ENCODE data around the gene NCKAP5. TPM values are rescaled to one million over a fixed set of nuclear protein-coding genes. Genes with fewer than 3 reads are reported as not detected.

The NCKAP5 gene
- total and polyA plus RNA-seq, 2 of the 8 experiments (the other 6 are each of a cell fraction or from before 2014, with no cell fraction given), result 0.27 to 0.86 TPM

DNA sequence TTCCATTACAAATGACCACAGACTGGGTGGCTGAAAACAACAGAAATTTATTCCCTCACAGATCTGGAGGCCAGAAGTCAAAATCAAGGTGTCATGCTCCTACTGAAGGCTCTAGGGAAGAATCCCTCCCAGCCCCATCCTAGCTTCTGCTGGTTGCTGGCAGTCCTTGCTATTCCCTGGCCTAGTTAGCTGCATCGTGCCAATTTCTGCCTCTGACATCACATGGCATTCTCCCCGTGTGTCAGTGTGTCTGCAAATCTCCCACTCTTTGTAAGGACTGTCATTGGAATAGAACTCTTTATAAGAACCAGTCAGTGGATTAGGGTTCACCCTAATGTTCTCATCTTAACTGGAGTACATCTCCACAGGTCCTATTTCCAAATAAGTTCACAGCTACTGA is 30.5 kb upstream of the NCKAP5 start:
- no peak overlapping the region for H2BK20ac ChIP-seq (ENCODE audit: low read length)
- no peak overlapping the region for H3K14ac ChIP-seq (ENCODE audit: insufficient read length)
- H3K56ac ChIP-seq (replicated peaks; ENCODE audit: insufficient read length, low read depth, low read length), result no peak overlapping the region
- no peaks in the 10 kb centered on the region for H3K36me3 ChIP-seq (ENCODE audit: control insufficient read depth in 2 of 4, insufficient read depth in 4 of 4, low read length in 3 of 4)
- no peak overlapping the region for H2BK120ac ChIP-seq (replicated peaks; ENCODE audit: low read depth, low read length)
- H3K27ac ChIP-seq (ENCODE audit: low read depth, low read length), result no peak overlapping the region
- peaks cover 0 to 7% (median under 1%) of the 10 kb centered on the region in 4 experiments; a peak in 2 of 7 replicates for H3K4me1 ChIP-seq (replicated peaks in 1 of 4; ENCODE audit: control insufficient read depth in 3 of 4, insufficient read depth in 4 of 4, low read length in 3 of 4)
- TF ChIP-seq YY1 (IDR thresholded peaks at IDR 0.05; ENCODE audit: low read depth, low read length) (no peak), EGR1 (IDR thresholded peaks at IDR 0.05; ENCODE audit: borderline replicate concordance, low read depth, low read length) (no peak), BACH1 (IDR thresholded peaks at IDR 0.05; ENCODE audit: low read length) (no peak), HDAC6 (IDR thresholded peaks at IDR 0.05; ENCODE audit: low read depth, low read length) (no peak), EP300 (IDR thresholded peaks at IDR 0.05; ENCODE audit: borderline replicate concordance in 1 of 2, low read depth in 2 of 2, low read length in 2 of 2) (no peak), RXRA (IDR thresholded peaks at IDR 0.05; ENCODE audit: insufficient read depth, low read depth, low read length) (no peak), KDM4A (IDR thresholded peaks at IDR 0.05; ENCODE audit: low read depth, low read length, severe bottlenecking) (no peak), GTF2F1 (IDR thresholded peaks at IDR 0.05; ENCODE audit: borderline replicate concordance, low read depth, low read length) (no peak), POU5F1 (IDR thresholded peaks at IDR 0.05; ENCODE audit: low read depth, low read length) (no peak), CBX5 (IDR thresholded peaks at IDR 0.05; ENCODE audit: low read depth, low read length) (no peak), SUZ12 (IDR thresholded peaks at IDR 0.05; ENCODE audit: low read length) (no peak)
- no peak for DNase-seq (ENCODE audit: low read depth in 1 of 2, low spot score in 2 of 2)
- H3K4me2 ChIP-seq (ENCODE audit: insufficient read depth in 1 of 2, low read depth in 2 of 2, low read length in 2 of 2), result no peak overlapping the region
- no peak overlapping the region for H3K18ac ChIP-seq (ENCODE audit: extremely low read depth, low read length)
- no peaks in the 10 kb centered on the region for H4K20me1 ChIP-seq (replicated peaks in 1 of 2; ENCODE audit: control insufficient read depth in 1 of 2, insufficient read depth in 2 of 2, low read length in 2 of 2)
- H3K4ac ChIP-seq (replicated peaks; ENCODE audit: insufficient read length, low read depth, low read length), result no peak overlapping the region
- ChIA-PET POLR2A (ENCODE audit: partially characterized antibody) (no interaction called here), CTCF (ENCODE audit: partially characterized antibody) (interaction anchor here (1.1 kb wide), 1 partner anchor 246 kb away, joined by 3 read pairs; no protein-coding TSS in a partner anchor)
- H4K5ac ChIP-seq (ENCODE audit: insufficient read length, low read depth, low read length), result no peak overlapping the region
- H3K79me1 ChIP-seq (ENCODE audit: low read depth, low read length), result no peaks in the 10 kb centered on the region
- FAIRE-seq, result no peak
- no peak overlapping the region for H3K23ac ChIP-seq (ENCODE audit: insufficient read length)
- no peak overlapping the region for H3K9ac ChIP-seq (replicated peaks in 1 of 4; ENCODE audit: extremely low read depth in 1 of 4, low read depth in 3 of 4, low read length in 3 of 4)
- H3K79me2 ChIP-seq (ENCODE audit: control insufficient read depth in 1 of 2, insufficient read depth in 2 of 2, low read length in 2 of 2), result no peaks in the 10 kb centered on the region
- no peak overlapping the region for H3K4me3 ChIP-seq (ENCODE audit: extremely low read depth in 1 of 4, insufficient read depth in 2 of 4, low read depth in 3 of 4, low read length in 4 of 4)
- no peak overlapping the region for H2BK12ac ChIP-seq (ENCODE audit: low read depth, low read length)
- no peaks in the 10 kb centered on the region; the same call in 1 of the 2 replicates for H3K23me2 ChIP-seq (ENCODE audit: low read depth, low read length)
- WGBS, 2 experiments (ENCODE audit: extremely low coverage in 1 of 2, insufficient coverage in 1 of 2, insufficient read length in 1 of 2, insufficient replicate concordance in 2 of 2, low coverage in 1 of 2, low lambda C conversion rate in 2 of 2, missing lambda C conversion rate in 1 of 2), result 93% methylated on average over 2 of the region's 2 CpGs; no CpG with 5 or more reads in 1 of the 2 experiments
- H2AK5ac ChIP-seq (ENCODE audit: low read depth, low read length), result no peak overlapping the region
- no peak overlapping the region for H4K91ac ChIP-seq (replicated peaks; ENCODE audit: insufficient read length, low read length)
- H2AFZ ChIP-seq (ENCODE audit: low read length), result no peak overlapping the region
- no peaks in the 10 kb centered on the region for H3K27me3 ChIP-seq (replicated peaks in 1 of 4; ENCODE audit: control insufficient read depth in 3 of 4, extremely low read depth in 1 of 4, insufficient read depth in 3 of 4, low read length in 3 of 4)
- H4K8ac ChIP-seq (ENCODE audit: extremely low read depth, insufficient read depth, low read length), result no peak overlapping the region
- H2BK15ac ChIP-seq (ENCODE audit: low read length), result no peak overlapping the region
- no peak overlapping the region for H2BK5ac ChIP-seq (ENCODE audit: low read depth, low read length)
- no peaks in the 10 kb centered on the region for H3K9me3 ChIP-seq (ENCODE audit: insufficient read depth in 2 of 2, low read depth in 1 of 2, low read length in 1 of 2)
